HCT116 (cell line): ENCODE measurements around the gene YY1. TPM values are rescaled to one million over a fixed set of nuclear protein-coding genes. Genes with fewer than 3 reads are reported as not detected.

ENCODE experiments used
- ATAC-seq: fragments of 200-7000 bp; cut with Tn5 transposase; 2 replicates; pipeline ENCODE4 v1.9.1; 2020; ENCODE audit warnings: mild to moderate bottlenecking, moderate library complexity
- BruUV-seq: library from RNA; stranded (reverse); fragments of 400-500 nt; replicated peaks from 2 replicates; lab custom pipeline; 2021; lab: Mats Ljungman, UMichigan
- CTCF ChIA-PET: fragments of 300-600 bp; sonication (Branson Sonifier 250); formaldehyde crosslinking; loops from one replicate; lab custom pipeline; 2021; ENCODE audit warnings: antibody characterized with exemption; lab: Charles Lee
- POLR2A ChIA-PET: fragments of 300-600, 350-600 bp; sonication (Branson Sonifier 250); formaldehyde crosslinking; loops from one replicate; lab custom pipeline; 2021; ENCODE audit warnings: antibody characterized with exemption; lab: Charles Lee
- RAD21 ChIA-PET, 2 experiments: fragments of 300-600 bp; sonication (Branson Sonifier 250); formaldehyde crosslinking; loops; one replicate each; lab custom pipeline; 2023; ENCODE audit warnings: low total read pairs in 2 of 2; ENCODE audit not compliant: uncharacterized antibody in 2 of 2, unreplicated experiment in 2 of 2, low non-redundant PET in 1 of 2; lab: Charles Lee
- DNase-seq: peaks from one replicate; pipeline ENCODE4 v3.0.0-alpha.2; 2010; ENCODE audit warnings: low read depth, low spot score
- H2AFZ ChIP-seq: fragments of 200-600 bp; shearing (Covaris generic), sonication (generic); 2 replicates; pipeline ENCODE4 v1.6.1; 2017; ENCODE audit warnings: low read depth, mixed run types, mixed read lengths, antibody characterized with exemption, low read length; ENCODE audit not compliant: poor library complexity, severe bottlenecking
- H3K27ac ChIP-seq: 2 replicates; pipeline ENCODE4 v1.5.1; 2012; ENCODE audit warnings: low read depth, low read length
- H3K27me3 ChIP-seq: fragments of 200-600 bp; sonication (generic); 2 replicates; pipeline ENCODE4 v1.6.1; 2016; ENCODE audit warnings: mixed run types, low read length, mixed read lengths; ENCODE audit not compliant: insufficient read depth
- H3K36me3 ChIP-seq, 2 experiments: fragments of 200-500 bp in 1 of 2; fragments of 200-600 bp in 1 of 2; sonication (Bioruptor generic) in 1 of 2; sonication (generic) in 1 of 2; 2 replicates each; pipeline versions ENCODE4 v1.5.1 to v1.6.1; 2014 to 2016; ENCODE audit warnings: low read length in 2 of 2, inconsistent platforms in 1 of 2, mixed read lengths in 1 of 2, mixed run types in 1 of 2; ENCODE audit not compliant: insufficient read depth in 2 of 2, control insufficient read depth in 1 of 2
- H3K4me1 ChIP-seq, 2 experiments: fragments of 200-600 bp in 1 of 2; sonication (generic) in 1 of 2; 2 replicates each; pipeline versions ENCODE4 v1.5.1 to v1.6.1; 2012 to 2017; ENCODE audit warnings: low read length in 2 of 2, inconsistent platforms in 1 of 2, mild to moderate bottlenecking in 1 of 2, mixed read lengths in 1 of 2, mixed run types in 1 of 2, moderate library complexity in 1 of 2; ENCODE audit not compliant: insufficient read depth in 2 of 2, control insufficient read depth in 1 of 2
- H3K4me2 ChIP-seq: fragments of 200-600 bp; sonication (generic); 2 replicates; pipeline ENCODE4 v1.6.1; 2017; ENCODE audit warnings: mixed run types, low read length, mixed read lengths
- H3K4me3 ChIP-seq, 2 experiments: fragments of 200-600 bp in 1 of 2; sonication (generic) in 1 of 2; replicated peaks in 1 of 2; 2 replicates each; pipeline ENCODE4 v1.5.1; 2011 to 2016; ENCODE audit warnings: low read length in 2 of 2, control low read depth in 1 of 2, low read depth in 1 of 2, mild to moderate bottlenecking in 1 of 2, mixed read lengths in 1 of 2, mixed run types in 1 of 2
- H3K79me2 ChIP-seq: fragments of 200-600 bp; sonication (generic); 2 replicates; pipeline ENCODE4 v1.6.1; 2017; ENCODE audit warnings: mild to moderate bottlenecking, mixed run types, low read length, moderate library complexity, mixed read lengths; ENCODE audit not compliant: insufficient read depth
- H3K9ac ChIP-seq: fragments of 200-600 bp; sonication (generic); 2 replicates; pipeline ENCODE4 v1.6.1; 2016; ENCODE audit warnings: low read length, mixed read lengths
- H3K9me2 ChIP-seq: fragments of 200-600 bp; sonication (generic), shearing (Covaris generic); 2 replicates; pipeline ENCODE4 v1.6.1; 2017; ENCODE audit warnings: mixed run types, mild to moderate bottlenecking, moderate library complexity; ENCODE audit not compliant: insufficient read depth
- H3K9me3 ChIP-seq, 2 experiments: fragments of 200-500 bp in 1 of 2; fragments of 200-600 bp in 1 of 2; sonication (Bioruptor generic) in 1 of 2; sonication (generic) in 1 of 2; 2 replicates each; pipeline ENCODE4 v1.6.1; 2014 to 2017; ENCODE audit warnings: low read length in 2 of 2, mixed read lengths in 2 of 2, inconsistent platforms in 1 of 2, low read depth in 1 of 2, mild to moderate bottlenecking in 1 of 2, mixed run types in 1 of 2, moderate library complexity in 1 of 2; ENCODE audit not compliant: control insufficient read depth in 1 of 2, insufficient read depth in 1 of 2
- H4K20me1 ChIP-seq: fragments of 200-600 bp; sonication (generic), shearing (Covaris generic); 2 replicates; pipeline ENCODE4 v1.6.1; 2017; ENCODE audit warnings: mixed run types, mild to moderate bottlenecking, moderate library complexity; ENCODE audit not compliant: insufficient read depth
- EZH2phosphoT487 ChIP-seq: fragments of 200-600 bp; IDR thresholded peaks from 2 replicates; pipeline ENCODE4 v1.6.1; 2018; ENCODE audit warnings: antibody characterized with exemption, borderline replicate concordance
- SP1 ChIP-seq: IDR thresholded peaks from 2 replicates; pipeline ENCODE4 v1.6.1; 2012; ENCODE audit warnings: low read depth
- ZNF274 ChIP-seq: fragments of 200-500 bp; sonication (Bioruptor generic); IDR thresholded peaks from 2 replicates; pipeline ENCODE4 v1.6.1; 2014; ENCODE audit warnings: mild to moderate bottlenecking, low read depth, low read length, inconsistent platforms
- intact Hi-C: fragments of 100-400 bp; cut with micrococcal nuclease; formaldehyde crosslinking; loops from 2 replicates; pipeline ENCODE4 v1.10.0; 2022
- total RNA-seq: library from RNA; stranded (reverse); gene quantifications from one replicate; pipeline ENCODE4 v1.2.1, GENCODE V29; 2021; ENCODE audit not compliant: unreplicated experiment
- TF ChIP-seq, protein P1 (sequence below), 3 experiments: fragments of 200-600 bp in 1 of 3; sonication (generic) in 1 of 3; IDR thresholded peaks in 2 of 3; conservative IDR thresholded peaks in 1 of 3; 2 replicates each; pipeline ENCODE4 v1.5.1; 2012 to 2017; ENCODE audit warnings: low read depth in 2 of 3, low read length in 2 of 3, antibody characterized with exemption in 1 of 3, borderline replicate concordance in 1 of 3, control low read depth in 1 of 3, mild to moderate bottlenecking in 1 of 3, mixed read lengths in 1 of 3, mixed run types in 1 of 3, moderate library complexity in 1 of 3; ENCODE audit not compliant: insufficient read depth in 1 of 3
- TF ChIP-seq, protein P2 (sequence below): IDR thresholded peaks from 2 replicates; pipeline ENCODE4 v1.6.1; 2012

Gene YY1
- total RNA-seq, 1 experiment from 2014 or later, result 111 TPM

GRCh38 chr14:100321473-100322137, 82.7 kb downstream of the YY1 start:
- intact Hi-C loops, result no loop called here
- Histone ChIP-seq H2AFZ (no peak overlapping the region), H3K27ac (no peak overlapping the region), H3K9ac (no peak overlapping the region), H3K9me3 (no peaks in the 10 kb centered on the region), H3K4me1 (peaks cover 3 to 13% of the 10 kb centered on the region in 2 experiments; a peak in 3 of 4 replicates), H3K79me2 (no peaks in the 10 kb centered on the region), H3K4me3 (no peak overlapping the region), H3K9me2 (no peaks in the 10 kb centered on the region), H4K20me1 (no peaks in the 10 kb centered on the region), H3K27me3 (no peaks in the 10 kb centered on the region), H3K4me2 (no peak overlapping the region), H3K36me3 (no peaks in the 10 kb centered on the region)
- DNase-seq, result no peak
- TF ChIP-seq EZH2phosphoT487 (no peak), ZNF274 (no peak), SP1 (no peak)
- TF ChIP-seq, protein P1, sequence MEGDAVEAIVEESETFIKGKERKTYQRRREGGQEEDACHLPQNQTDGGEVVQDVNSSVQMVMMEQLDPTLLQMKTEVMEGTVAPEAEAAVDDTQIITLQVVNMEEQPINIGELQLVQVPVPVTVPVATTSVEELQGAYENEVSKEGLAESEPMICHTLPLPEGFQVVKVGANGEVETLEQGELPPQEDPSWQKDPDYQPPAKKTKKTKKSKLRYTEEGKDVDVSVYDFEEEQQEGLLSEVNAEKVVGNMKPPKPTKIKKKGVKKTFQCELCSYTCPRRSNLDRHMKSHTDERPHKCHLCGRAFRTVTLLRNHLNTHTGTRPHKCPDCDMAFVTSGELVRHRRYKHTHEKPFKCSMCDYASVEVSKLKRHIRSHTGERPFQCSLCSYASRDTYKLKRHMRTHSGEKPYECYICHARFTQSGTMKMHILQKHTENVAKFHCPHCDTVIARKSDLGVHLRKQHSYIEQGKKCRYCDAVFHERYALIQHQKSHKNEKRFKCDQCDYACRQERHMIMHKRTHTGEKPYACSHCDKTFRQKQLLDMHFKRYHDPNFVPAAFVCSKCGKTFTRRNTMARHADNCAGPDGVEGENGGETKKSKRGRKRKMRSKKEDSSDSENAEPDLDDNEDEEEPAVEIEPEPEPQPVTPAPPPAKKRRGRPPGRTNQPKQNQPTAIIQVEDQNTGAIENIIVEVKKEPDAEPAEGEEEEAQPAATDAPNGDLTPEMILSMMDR (IDR thresholded peaks at IDR 0.05 in 2 of 3, conservative IDR thresholded peaks at IDR 0.05 in 1 of 3; ENCODE audit: borderline replicate concordance in 1 of 3, insufficient read depth in 1 of 3, low read depth in 2 of 3, low read length in 2 of 3), result no peak
- RAD21 ChIA-PET, result no interaction called here
- CTCF ChIA-PET, result no interaction called here
- POLR2A ChIA-PET, result no interaction called here
- no TSS peak for BruUV-seq
- ATAC-seq, result no peak

- no peak overlapping the region for H3K27ac ChIP-seq
- POLR2A ChIA-PET, result no interaction called here
These were observed 83.4 kb downstream of the YY1 start for GRCh38 chr14:100322138-100322957.

More at GRCh38 chr14:100322138-100322957, 83.4 kb downstream of the YY1 start:
- Histone ChIP-seq H3K4me3 (no peak overlapping the region), H4K20me1 (no peaks in the 10 kb centered on the region), H3K27me3 (no peaks in the 10 kb centered on the region), H3K9me3 (no peaks in the 10 kb centered on the region), H3K36me3 (no peaks in the 10 kb centered on the region), H3K4me1 (peaks cover 3 to 13% of the 10 kb centered on the region in 2 experiments; a peak in 3 of 4 replicates), H3K79me2 (no peaks in the 10 kb centered on the region), H3K9ac (no peak overlapping the region), H2AFZ (no peak overlapping the region), H3K9me2 (no peaks in the 10 kb centered on the region), H3K4me2 (no peak overlapping the region)
- no peak for DNase-seq
- ATAC-seq, result no peak
- RAD21 ChIA-PET, result no interaction called here
- intact Hi-C loops, result no loop called here
- CTCF ChIA-PET, result no interaction called here
- BruUV-seq, result no TSS peak
- TF ChIP-seq SP1, result no peak
- TF ChIP-seq, protein P2, sequence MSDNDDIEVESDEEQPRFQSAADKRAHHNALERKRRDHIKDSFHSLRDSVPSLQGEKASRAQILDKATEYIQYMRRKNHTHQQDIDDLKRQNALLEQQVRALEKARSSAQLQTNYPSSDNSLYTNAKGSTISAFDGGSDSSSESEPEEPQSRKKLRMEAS, result no peak
